OCI-LY3 (cell line): ENCODE data around the gene FFAR4.
"Not testable (repeated sequence)": the region's sequence is repeated elsewhere in the genome, so short reads cannot be mapped to it uniquely, and the experiment has no call there.

Experiments used
- H2AFZ ChIP-seq: fragments of 200-600, 300-600 bp; shearing (Covaris generic); 2 replicates; pipeline ENCODE4 v1.6.0; 2014; ENCODE audit warnings: antibody characterized with exemption, low read depth, low read length
- H3K27ac ChIP-seq: fragments of 200-600, 300-600 bp; sonication (generic); 2 replicates; pipeline ENCODE4 v1.5.1; 2014; ENCODE audit warnings: mild to moderate bottlenecking, low read length, moderate library complexity, mixed read lengths
- H3K27me3 ChIP-seq: fragments of 200-600, 300-600 bp; sonication (generic); 2 replicates; pipeline ENCODE4 v1.6.1; 2014; ENCODE audit warnings: low read depth, low read length, mixed read lengths
- H3K36me3 ChIP-seq: fragments of 200-600, 300-600 bp; sonication (generic); replicated peaks from 2 replicates; pipeline ENCODE3; 2014; ENCODE audit warnings: low read depth, low read length, mixed read lengths
- H3K4me1 ChIP-seq: fragments of 300-600, 200-600 bp; sonication (generic); 2 replicates; pipeline ENCODE4 v1.6.1; 2014; ENCODE audit warnings: low read length, mixed read lengths
- H3K4me2 ChIP-seq: fragments of 200-600, 300-600 bp; sonication (generic); 2 replicates; pipeline ENCODE4 v1.6.1; 2014; ENCODE audit warnings: low read length, mixed read lengths
- H3K4me3 ChIP-seq: fragments of 300-600, 200-600 bp; sonication (generic); 2 replicates; pipeline ENCODE4 v1.5.1; 2014; ENCODE audit warnings: antibody characterized with exemption, mild to moderate bottlenecking, low read length, moderate library complexity
- H3K79me2 ChIP-seq: fragments of 300-600, 200-600 bp; shearing (Covaris generic); 2 replicates; pipeline ENCODE4 v1.6.1; 2014; ENCODE audit warnings: mild to moderate bottlenecking, low read length, mixed read lengths
- H3K9ac ChIP-seq: fragments of 300-600, 200-600 bp; shearing (Covaris generic); 2 replicates; pipeline ENCODE4 v1.6.0; 2014; ENCODE audit warnings: mild to moderate bottlenecking, low read length, moderate library complexity
- H3K9me3 ChIP-seq: fragments of 200-600, 300-600 bp; shearing (Covaris generic); 2 replicates; pipeline ENCODE4 v1.6.1; 2014; ENCODE audit warnings: low read length, mixed read lengths; ENCODE audit not compliant: insufficient read depth
- H4K20me1 ChIP-seq: fragments of 200-600, 300-600 bp; sonication (generic); 2 replicates; pipeline ENCODE4 v1.6.1; 2016; ENCODE audit warnings: low read length, mixed read lengths; ENCODE audit not compliant: insufficient read depth
- CTCF ChIP-seq: fragments of 200-600, 300-600 bp; sonication (generic); IDR thresholded peaks from 2 replicates; pipeline ENCODE4 v1.5.1; 2014; ENCODE audit warnings: antibody characterized with exemption, low read length, low read depth
- EZH2phosphoT487 ChIP-seq: fragments of 200-600 bp; shearing (Covaris generic); IDR thresholded peaks from 2 replicates; pipeline ENCODE4 v1.6.1; 2018; ENCODE audit warnings: antibody characterized with exemption, mixed run types, low read depth

Gene FFAR4

GRCh38 chr10:93566435-93567276 is at the start of gene FFAR4:
Gene FFAR4, plus strand, starts transcription at chr10:93566665. Its CDS starts 56 bp downstream, at chr10:93566721.
- Histone ChIP-seq H3K9ac (no peak within 1 kb of the TSS), H3K4me2 (no peak within 1 kb of the TSS)

DNA sequence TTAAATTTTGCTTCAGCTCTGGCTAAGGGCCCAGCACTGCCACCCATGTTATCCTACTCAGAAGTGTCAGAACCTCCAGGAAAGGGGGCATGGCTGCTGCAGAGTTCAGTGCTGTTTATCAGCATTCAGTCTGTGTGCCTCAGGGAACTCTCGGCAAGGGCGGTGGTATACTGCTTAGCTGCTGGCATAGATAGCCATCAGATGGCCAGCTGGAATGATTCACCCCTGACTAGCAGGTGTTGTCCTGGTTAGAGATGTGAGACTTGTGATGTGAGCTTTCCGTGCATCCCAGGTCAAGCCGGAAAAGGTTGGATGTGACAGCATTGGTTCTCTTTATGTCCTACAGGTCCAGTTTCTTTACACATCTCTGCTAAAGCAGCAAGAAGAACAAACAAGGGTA is 47.9 kb upstream of the FFAR4 start:
- Histone ChIP-seq H3K36me3 (peaks cover 38% of the 10 kb centered on the region), H3K27ac (no peak overlapping the region)

More at GRCh38 chr10:93566435-93567276, at the start of gene FFAR4:
- Histone ChIP-seq H3K4me3 (no peak within 1 kb of the TSS), H3K27ac (no peak within 1 kb of the TSS), H2AFZ (no peak within 1 kb of the TSS), H4K20me1 (no peaks in the 10 kb centered on the region), H3K79me2 (no peaks in the 10 kb centered on the region), H3K9me3 (no peaks in the 10 kb centered on the region), H3K4me1 (no peaks in the 10 kb centered on the region), H3K27me3 (no peaks in the 10 kb centered on the region), H3K36me3 (no peaks in the 10 kb centered on the region)
- no peak for TF ChIP-seq CTCF
- TF ChIP-seq EZH2phosphoT487 = no peak

DNA sequence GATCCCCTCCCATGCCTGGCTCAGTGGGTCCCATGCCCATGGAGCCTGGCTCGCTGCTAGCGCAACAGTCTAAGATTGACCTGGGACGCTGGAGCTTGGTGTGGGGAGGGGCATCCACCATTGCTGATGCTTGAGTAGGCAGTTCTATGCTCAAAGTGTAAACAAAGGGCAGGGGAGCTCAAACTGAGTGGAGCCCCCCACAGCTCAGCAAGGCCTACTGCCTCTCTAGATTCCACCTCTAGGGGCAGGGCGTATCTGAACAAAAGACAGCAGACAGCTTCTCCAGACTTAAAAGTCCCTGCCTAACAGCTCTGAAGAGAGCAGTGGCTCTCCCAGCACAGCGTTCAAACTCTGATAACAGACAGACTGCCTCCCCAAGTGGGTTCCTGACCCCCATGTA is 31.2 kb upstream of the FFAR4 start:
- Histone ChIP-seq H3K27me3 (no peaks in the 10 kb centered on the region), H4K20me1 (no peaks in the 10 kb centered on the region), H3K4me2 (no peak overlapping the region), H3K4me1 (no peaks in the 10 kb centered on the region), H3K4me3 (no peak overlapping the region), H2AFZ (no peak overlapping the region), H3K9ac (no peak overlapping the region), H3K79me2 (no peaks in the 10 kb centered on the region), H3K9me3 (no peaks in the 10 kb centered on the region), H3K36me3 (no peaks in the 10 kb centered on the region), H3K27ac (no peak overlapping the region)
- TF ChIP-seq EZH2phosphoT487 (no peak), CTCF (no peak)

More for the DNA sequence above, 47.9 kb upstream of the FFAR4 start:
- Histone ChIP-seq H3K9me3 (no peaks in the 10 kb centered on the region), H2AFZ (no peak overlapping the region), H3K9ac (no peak overlapping the region), H3K4me1 (peaks cover 9% of the 10 kb centered on the region; the same call in 1 of the 2 replicates), H3K4me3 (no peak overlapping the region), H4K20me1 (no peaks in the 10 kb centered on the region), H3K27me3 (no peaks in the 10 kb centered on the region), H3K4me2 (no peak overlapping the region), H3K79me2 (no peaks in the 10 kb centered on the region)
- TF ChIP-seq CTCF = no peak
- TF ChIP-seq EZH2phosphoT487 = no peak

- H3K4me1 ChIP-seq, H3K9ac ChIP-seq, H2AFZ ChIP-seq, H3K36me3 ChIP-seq, H4K20me1 ChIP-seq, H3K27ac ChIP-seq, H3K27me3 ChIP-seq, H3K4me3 ChIP-seq, H3K9me3 ChIP-seq, H3K4me2 ChIP-seq, H3K79me2 ChIP-seq: not testable (repeated sequence)
Measured at GRCh38 chr10:93540871-93541270, 25.6 kb upstream of the FFAR4 start.
